Stimulated activated CD8-positive, alpha-beta memory T cell treated with anti-CD3 and anti-CD28 coated beads, Interleukin-4, amount 100 ng/mL, for 1 hour (primary cell): Measurements from ENCODE around the gene SLC8B1.

Source experiments
- DNase-seq, 2 donors: peaks; one replicate each; pipeline ENCODE4 v3.0.0-alpha.2; 2020; ENCODE audit warnings: low read depth in 2 of 2, low spot score in 1 of 2

Gene SLC8B1

DNA sequence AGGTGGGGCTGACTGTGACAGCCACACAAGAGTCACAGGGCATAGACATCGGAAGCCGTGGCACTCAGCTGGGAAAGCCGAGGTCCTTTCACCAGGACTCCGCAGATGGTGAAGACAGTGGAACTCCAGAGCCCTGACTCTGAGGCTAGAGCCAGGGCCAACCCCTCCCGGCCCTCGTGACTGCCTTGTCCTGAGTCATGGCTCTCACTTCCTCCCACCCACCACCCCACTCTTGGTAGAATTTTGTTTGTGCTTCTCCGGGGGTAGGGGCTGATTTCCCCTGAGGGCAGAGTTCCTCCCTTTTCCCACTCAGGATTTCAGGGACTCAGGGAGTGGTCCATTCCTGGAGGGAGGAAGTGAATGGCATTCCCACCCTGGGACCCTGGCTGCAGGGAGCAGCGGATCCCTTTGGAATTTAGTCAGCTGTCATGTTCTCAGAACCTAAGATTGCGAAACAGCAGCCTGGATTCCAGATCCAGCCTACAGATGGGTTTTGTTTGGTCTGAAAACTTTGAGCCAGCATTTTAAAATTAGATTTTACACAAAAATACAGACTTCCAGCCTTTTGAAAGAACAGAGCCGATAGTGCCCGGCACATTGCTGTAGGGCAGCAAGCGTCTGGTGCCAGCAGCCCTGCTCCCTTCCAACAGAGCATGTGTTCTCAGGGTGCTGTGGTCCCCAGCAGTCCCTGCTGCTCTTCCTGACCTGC, 62.9 kb downstream of the SLC8B1 start:
- DNase-seq = no peak

DNA sequence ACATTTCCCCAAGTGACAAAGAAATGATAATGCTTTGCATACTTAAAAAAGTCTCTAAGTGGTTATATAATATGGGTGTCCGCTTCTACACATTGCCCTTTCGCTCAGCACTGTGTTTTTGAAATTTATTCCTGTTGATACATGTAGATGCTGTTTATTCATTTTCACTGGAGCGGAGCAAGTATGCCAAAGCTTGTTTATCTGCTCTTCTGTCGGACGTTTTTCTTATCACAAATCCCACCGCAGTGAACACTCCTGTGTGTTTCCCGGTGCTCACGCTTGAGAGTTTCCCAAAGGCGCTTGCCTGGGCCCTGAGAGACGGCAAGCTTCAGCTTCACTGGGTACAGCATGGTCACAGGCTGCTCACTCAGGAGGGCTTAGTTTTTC, 63.5 kb downstream of the SLC8B1 start:
- no peak for DNase-seq

DNA sequence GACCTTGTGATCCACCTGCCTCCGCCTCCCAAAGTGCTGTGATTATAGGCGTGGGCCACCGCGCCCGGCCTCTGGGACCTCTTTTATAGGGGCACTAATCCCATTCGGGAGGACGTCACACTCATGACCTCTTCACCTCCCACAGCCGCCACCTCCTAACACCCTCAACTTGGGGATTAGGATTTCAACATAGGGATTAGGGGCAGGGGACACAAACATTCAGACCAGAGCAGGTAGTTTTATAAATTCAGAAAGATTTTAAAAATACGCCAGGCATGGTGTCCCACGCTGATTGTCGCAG, 64.2 kb downstream of the SLC8B1 start:
- no peak for DNase-seq

DNA sequence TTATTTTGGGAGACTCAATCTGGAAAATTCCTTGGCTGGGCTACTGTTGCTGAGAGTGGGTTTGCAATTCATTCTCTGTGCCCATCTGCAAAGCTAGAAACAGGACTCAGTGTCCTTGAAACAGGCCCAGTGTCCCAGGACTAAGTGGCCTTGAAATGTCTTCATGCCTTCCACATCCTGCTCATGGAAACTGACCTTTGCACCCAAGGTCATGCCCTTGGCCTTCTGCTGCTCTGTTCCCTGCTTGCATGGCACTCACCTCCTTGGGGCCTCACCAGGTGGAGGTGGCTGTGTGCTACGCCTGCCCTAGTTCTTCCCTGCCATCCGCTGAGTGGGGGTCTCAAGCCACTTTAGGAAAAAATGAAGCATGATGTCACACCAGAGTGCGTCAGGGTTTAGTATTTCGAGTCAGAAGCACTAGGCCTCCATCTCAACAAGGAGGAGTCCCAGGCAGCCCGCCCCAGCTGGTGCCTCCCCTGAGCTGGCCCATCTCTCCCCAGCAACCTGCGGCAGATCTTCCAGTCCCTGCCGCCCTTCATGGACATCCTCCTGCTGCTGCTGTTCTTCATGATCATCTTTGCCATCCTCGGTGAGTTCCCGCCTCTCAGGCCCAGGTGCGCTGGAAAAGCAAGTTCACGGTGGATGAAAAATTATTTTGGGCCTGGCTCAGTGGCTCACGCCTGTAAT, 65.5 kb downstream of the SLC8B1 start:
- no peak for DNase-seq

DNA sequence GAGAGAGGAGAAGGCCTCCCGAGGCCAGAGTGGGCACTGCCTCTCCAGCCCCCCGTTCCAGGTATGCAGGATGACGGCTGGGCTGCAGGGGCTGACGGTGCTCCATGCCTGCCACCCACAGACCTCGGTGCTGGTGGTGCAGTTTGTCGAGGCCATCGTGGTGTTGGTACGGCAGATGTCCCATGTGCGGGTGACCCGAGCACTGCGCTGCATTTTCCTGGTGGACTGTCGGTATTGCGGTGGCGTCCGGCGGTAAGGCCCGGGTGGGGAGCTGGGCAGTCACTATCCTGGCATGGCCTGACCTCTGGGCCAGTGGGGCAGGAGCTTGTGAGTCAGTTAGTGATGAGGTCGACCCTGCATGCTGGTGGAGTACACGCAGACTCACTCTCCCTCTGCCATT, 66.3 kb downstream of the SLC8B1 start:
- DNase-seq = no peak

DNA sequence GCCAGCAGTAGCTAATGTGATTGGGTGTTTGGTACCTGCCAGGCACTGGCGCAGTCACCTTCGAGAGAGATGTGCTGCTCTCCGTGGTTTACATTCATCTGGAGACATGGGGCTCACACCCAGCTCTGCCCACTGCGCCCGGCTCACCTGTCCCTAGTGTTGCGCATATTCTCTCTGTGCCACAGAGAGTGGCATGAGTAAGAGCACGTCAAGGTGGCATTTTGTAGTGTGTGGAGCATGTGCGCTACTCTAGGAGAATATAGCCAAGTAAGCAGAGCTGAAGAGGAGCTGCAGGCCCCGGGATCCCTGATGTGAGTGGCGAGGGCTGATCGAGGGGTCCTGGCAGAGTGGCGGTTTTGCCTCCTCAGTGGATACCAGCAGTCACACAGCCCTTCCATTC, 66.8 kb downstream of the SLC8B1 start:
- no peak for DNase-seq

DNA sequence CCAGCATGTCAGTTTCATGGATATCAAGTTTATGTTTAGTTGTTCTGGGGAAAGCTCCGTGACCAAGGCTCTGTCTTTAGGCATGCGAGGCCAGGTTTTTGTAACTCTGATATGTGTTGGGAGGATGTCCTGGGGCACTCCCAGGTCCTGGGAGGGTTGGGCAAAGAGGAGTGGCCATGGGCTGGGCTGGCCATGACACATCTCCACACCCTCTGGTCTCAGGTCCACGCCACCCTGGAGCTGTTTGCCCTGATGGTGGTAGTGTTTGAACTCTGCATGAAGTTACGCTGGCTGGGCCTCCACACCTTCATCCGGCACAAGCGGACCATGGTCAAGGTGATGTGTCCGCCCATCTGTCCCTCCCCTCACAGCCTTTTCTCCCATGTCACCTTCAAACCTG, 67.3 kb downstream of the SLC8B1 start:
- no peak for DNase-seq

DNA sequence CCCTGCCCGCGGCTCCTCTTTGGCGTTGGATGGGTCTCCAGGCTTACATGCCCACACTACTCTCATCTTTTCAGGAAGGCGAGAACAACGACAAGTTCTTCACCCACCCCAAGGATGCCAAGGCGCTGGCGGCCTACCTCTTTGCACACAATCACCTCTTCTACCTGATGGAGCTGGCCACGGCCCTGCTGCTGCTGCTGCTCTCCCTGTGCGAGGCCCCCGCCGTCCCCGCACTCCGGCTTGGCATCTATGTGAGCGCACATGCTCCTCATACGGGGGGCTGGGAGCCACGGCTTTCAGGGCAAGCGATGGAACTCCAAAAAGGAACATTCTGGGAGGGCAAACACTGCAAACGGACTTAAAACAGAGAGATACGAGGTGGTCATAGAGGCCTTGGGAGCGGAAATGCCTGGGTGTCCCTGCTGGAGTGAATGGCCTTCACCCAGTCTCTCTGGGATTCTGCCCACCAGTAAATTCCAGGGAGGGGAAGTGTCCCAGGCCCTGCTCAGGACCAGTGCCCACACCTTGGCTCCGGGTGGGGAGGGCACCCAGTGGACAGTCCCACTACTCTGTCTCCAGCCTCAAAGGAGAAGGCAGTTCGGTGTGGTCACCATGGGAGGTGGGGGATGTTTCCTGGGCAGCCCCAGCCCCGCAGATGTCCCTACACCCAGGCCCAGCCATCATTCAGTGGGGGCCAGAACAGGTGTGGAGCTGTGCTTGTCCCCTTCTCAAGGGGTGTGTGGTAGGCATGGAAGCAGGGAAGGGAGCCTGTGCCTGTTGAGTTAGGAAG, 68.6 kb downstream of the SLC8B1 start:
- no peak for DNase-seq

DNA sequence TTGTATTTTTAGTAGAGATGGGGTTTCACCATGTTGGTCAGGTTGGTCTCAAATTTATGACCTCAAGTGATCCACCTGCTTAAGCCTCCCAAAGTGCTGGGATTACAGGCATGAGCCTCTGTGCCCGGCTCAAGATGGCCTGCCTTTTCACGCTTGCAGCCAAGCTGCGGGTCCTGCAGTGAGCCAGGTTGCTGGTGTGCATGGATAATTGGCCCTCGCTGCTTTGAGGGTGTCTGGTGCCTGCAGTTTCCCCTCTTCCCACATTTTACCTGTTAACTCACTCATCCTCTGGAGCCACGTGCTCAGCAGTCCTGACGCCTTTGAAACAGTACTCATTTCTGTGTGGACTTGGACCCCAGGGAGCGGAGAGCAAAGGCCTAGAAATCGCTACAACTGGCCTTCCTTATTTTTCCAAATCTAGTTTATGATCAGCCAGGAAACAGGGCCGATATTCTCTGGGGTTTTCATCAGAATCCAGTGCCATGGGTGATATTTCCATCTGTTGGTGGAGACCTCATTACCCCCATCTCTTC, 71.4 kb downstream of the SLC8B1 start:
- DNase-seq = no peak

DNA sequence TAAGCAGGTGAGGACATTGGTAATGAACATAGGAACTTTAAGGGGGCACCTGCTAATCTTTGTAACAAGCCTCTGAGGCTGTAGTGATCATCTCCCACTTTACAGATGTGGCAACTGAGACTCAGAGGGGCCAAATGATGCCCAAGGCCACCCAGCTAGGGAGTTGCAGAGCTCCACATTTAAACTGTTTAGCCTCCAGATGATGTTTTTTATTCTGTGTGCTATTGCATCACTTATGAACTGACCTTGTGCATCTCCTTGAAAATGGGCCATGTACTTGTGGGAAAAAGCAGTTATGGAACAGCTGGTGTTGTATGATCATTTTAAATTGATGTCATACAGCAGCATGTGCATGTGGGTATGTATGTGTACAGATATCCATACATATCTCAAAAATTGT, 72.2 kb downstream of the SLC8B1 start:
- DNase-seq = no peak

DNA sequence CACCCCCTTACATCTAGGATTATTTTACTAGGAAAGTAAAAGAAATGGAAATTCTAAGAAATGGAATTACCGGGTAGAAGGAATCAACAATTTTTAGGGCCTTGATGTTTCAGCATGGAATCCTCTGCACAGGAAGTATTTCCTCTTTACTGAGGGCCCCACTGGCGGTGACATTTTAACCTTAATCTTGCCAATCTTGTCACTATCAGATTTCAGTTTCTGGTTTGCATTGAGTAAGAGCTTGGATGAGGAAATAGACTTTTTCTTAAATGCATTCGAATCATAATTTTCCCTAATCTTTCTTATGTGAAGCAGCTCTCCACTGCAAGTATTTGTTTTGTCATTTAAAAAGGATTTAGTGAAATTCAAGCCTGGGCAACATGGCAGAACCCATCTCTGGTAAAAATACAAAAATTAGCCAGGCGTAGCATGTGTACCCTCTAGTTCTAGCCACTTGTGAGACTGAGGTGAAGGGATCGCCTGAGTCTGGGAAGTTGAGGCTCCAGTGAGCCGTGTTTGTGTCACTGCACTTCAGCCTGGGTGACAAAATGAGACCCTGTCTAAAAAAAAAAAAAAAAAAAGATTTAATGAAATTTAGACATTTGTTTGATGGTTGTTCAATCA, 73.0 kb downstream of the SLC8B1 start:
- no peak for DNase-seq

DNA sequence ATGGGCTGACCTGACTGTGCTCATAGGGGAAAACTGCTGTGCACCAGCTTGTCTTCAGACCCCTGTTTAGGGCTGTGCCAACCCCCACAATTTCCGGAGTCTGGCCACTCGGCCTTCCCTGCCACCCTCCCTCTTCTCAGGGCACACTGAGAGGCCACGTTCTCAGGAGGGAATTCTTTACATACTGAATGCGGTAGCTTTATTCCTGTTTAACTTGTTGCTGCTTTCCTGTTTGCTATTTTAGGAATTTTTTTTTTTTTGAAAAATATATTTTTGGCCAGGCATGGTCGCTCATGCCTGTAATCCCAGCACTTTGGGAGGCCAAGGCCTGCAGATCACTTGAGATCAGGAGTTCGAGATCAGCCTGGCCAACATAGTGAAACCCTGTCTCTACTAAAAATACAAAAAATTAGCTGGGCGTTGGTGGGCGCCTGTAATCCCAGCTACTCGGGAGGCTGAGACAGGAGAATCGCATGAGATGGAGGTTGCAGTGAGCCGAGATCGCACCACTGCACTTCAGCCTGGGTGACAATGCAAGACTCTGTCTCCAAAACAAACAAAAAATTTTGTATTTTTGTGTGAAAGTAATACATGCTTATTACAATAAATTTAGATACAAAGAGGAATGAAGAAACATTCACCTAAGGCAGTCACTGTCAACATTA, 74.1 kb downstream of the SLC8B1 start:
- no peak for DNase-seq

DNA sequence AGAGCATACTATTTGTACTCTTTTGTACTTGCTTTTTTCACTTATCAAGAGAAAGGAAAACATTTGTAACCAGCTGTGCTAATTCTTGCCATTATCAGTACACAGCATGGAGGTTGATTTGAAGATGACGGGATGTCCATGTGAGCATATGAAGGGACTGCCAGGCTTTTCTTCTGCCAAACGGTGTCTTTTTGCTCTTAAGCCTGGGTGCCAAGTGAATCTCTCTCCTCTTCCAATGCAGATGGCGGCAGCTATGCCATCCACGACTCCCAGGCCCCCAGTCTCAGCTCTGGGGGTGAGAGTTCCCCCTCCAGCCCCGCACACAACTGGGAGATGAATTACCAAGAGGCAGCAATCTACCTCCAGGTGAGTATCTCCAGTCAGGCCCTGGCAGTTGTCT, 74.8 kb downstream of the SLC8B1 start:
- DNase-seq = no peak

DNA sequence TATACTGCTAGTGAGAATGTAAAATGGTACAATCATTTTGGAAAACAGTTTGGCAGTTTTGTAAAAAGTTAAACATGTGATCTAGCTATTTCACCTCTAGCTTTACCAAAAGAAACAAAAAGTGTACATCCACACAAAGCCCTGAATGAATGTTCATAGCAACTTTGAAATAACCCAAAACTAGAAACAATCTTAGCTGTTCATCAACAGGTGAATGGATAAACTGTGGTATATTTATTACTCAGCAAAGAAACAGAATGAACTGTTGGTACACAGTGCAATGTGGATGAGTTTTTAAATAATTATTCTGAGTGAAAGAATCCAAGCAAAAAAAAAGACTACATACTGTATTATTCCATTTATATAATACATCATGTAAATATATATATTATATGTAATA, 77.3 kb downstream of the SLC8B1 start:
- DNase-seq = no peak

DNA sequence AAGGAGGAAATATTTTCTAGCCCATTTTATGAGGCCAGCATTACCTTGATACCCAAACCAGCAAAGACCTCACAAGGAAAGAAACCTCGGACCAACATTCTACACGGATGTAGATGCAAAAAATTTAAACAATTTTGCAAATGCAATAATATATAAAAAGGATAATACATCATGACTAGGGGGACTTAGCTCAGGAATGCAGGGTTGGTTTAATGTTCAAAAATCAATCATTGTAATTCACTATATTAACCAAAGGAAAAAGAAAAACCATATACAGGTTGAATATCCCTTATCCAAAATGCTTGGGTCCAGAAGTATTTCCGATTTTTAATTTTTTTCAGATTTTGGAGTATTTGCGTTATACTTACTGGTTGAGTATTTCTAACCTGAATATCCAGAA, 80.6 kb downstream of the SLC8B1 start:
- DNase-seq = no peak

DNA sequence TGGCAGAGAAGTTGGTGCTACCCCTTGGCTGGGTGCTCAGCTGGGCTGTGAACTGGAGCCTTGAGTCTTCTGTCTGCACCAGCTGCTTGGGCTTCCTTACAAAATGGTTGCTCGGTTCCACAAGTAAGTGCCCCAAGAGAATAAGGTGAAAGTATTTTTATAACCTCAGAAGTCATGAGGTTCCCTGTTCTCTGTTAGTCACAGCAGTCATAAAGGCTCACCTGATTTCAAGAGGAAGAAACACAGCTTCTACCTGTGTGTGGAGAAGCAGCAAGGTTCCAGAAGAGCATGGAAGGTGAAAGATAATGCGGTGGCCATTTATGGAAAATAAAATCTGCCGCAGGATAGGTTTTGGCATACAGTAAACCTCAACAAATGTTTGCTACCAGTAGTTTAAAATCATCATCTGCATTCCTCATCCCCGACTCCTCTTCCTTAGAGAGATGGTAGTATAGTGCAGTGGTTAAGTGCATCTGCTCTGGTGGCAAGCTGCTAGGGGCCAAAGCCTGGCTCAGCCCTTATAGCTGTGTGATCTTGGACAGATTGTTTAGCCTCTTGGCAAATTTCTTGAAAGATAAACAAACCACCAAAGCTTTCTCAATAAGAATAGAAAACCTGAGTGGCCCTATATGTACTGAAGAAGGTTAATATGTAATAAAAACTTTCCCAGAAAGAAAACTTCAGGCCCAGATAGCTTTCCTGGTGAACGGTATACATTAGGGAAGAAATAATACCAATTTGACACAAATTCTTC, 81.2 kb downstream of the SLC8B1 start:
- no peak for DNase-seq

DNA sequence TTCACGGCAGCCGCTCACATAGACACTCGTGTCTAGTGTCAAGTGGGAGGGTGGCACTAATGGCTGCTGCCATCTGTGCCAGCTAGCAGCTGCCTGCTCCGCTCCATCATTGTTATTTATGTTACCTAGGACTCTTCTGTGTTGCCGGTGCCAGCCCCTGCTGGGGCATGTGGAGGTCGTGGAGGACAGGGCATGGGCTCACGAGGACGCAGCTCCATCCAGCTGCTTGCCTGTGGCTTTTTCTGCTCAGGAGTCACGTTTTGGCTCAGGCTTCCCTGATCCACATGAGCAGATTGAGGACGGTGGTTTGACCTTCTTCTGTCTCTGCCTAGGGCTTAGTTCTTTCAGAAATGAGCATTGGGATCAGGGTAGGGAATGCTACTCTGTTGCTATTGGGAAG, 82.4 kb downstream of the SLC8B1 start:
- DNase-seq = no peak

DNA sequence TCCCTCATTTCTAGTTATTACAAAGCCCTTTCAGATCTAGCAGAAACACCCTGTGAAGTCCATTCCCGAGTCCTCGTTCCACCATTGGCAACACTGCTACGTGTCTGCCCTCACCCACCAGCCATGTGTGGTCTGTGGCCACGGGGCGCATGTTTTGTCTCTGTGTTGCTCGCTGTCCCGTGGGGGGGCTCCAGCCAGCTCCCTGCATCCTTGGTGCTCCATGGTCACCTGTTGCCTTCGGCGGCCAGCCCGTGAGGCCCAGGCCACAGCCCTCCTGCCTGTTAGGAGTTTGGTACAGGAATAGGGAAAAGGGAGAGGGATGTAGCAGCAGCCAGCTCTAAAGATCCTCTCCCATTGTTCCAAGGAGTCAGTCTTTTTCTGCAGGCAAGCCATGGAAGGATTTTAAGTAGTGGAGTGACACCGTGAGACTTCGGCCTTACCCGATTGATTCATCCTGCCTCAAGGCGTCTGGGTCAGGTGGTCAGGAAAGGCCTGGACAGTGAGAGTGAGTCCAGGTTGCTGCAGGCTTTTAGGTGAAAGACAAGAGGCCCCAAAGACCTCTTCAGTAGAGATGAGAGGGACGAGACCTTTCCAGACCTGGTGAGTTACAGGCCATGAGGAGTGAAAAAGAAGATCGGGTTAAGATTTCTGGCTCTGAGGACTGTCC, 83.4 kb downstream of the SLC8B1 start:
- DNase-seq = no peak

DNA sequence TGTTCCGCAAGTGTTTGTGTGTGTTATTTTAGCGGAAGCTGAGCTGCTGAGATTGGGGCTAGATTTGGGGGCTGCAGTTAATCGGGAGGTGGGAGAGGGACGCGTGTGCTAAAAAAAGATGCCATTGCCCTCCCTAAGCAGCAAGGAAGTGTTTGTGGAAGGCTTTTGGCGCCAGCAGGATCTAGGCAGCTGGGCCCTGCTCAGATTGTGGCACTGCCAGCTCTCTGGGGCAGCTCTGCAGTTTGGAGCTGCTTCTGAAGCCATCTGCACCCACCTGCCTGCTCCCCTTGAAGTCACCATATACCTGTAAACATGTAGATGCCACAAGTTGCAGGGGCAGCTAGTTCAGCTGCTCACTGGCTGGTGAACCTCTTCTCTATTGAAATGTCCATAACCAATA, 84.9 kb downstream of the SLC8B1 start:
- no peak for DNase-seq

DNA sequence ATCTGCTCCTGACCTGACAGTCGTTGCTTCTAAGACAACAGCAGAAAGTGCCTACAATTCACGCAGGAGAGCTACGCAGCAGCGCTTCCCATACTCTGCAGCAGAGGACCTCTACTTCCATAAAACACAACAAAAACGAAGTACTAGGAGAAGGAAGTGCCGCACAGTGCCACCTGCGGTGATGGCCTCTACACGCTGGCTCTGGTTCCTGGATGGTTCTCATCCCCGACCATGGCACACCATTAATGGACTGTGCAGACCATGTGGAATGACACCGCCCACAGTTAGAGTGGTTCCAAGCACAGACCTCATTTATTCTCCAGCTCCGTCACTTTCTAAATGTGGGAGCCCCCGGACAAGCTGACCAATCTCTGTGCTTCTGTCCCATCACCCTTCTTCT, 85.4 kb downstream of the SLC8B1 start:
- no peak for DNase-seq
